Ascending aorta (tissue), 2 donors: ENCODE data around the gene CDYL. TPM values are rescaled to one million over a fixed set of nuclear protein-coding genes. Genes with fewer than 3 reads are reported as not detected.

ENCODE experiments used
- DNase-seq, 2 donors: peaks; one replicate each; pipeline ENCODE4 v3.0.0-alpha.2; 2019; ENCODE audit warnings: low spot score in 2 of 2
- H3K27ac ChIP-seq, 2 donors: fragments of 200-600 bp; sonication (generic); one replicate each; pipeline ENCODE4 v1.5.1; 2016 to 2017; ENCODE audit warnings: mild to moderate bottlenecking in 1 of 2
- H3K27me3 ChIP-seq: fragments of 200-600 bp; sonication (generic); one replicate; pipeline ENCODE4 v1.5.1; 2017
- H3K36me3 ChIP-seq, 2 donors: fragments of 200-600 bp; sonication (generic); one replicate each; pipeline ENCODE4 v1.5.1; 2016
- H3K4me1 ChIP-seq, 2 donors: fragments of 200-600 bp; sonication (generic); one replicate each; pipeline ENCODE4 v1.5.1; 2016 to 2017; ENCODE audit warnings: mild to moderate bottlenecking in 1 of 2
- H3K4me3 ChIP-seq, 2 donors: fragments of 200-600 bp; sonication (generic); one replicate each; pipeline ENCODE4 v1.5.1; 2016 to 2017; ENCODE audit warnings: mild to moderate bottlenecking in 1 of 2
- H3K9me3 ChIP-seq, 2 donors: fragments of 200-600 bp; sonication (generic); one replicate each; pipeline ENCODE4 v1.5.1; 2016
- CTCF ChIP-seq, 3 experiments: fragments of 200-600 bp in 2 of 3; fragments of 450-650 bp in 1 of 3; sonication (generic) in 2 of 3; IDR thresholded peaks; one replicate each; pipeline ENCODE4 v1.5.1; 2016 to 2019; ENCODE audit warnings: antibody characterized with exemption in 3 of 3, mild to moderate bottlenecking in 1 of 3, moderate library complexity in 1 of 3
- intact Hi-C: fragments of 100-400 bp; cut with DNase I; formaldehyde crosslinking; loops from one replicate; pipeline ENCODE4 v1.15.1; 2023
- total RNA-seq: library from RNA; depleted of rRNA; stranded (reverse); fragments of >200 nt; gene quantifications from one replicate; pipeline ENCODE4 v1.1.0, GENCODE V29; 2016

The CDYL gene
- 73.7 TPM for total RNA-seq

GRCh38 chr6:4776131-4776492 is at the start of gene CDYL:
TSS of gene CDYL (plus strand) at chr6:4776404. CDS start at chr6:4776784, 380 bp downstream.
- H3K36me3 ChIP-seq = no peaks in the 10 kb centered on the region
- H3K4me3 ChIP-seq = peak within 1 kb of the TSS; percentile 93 to 97
- no peaks in the 10 kb centered on the region for H3K9me3 ChIP-seq
- DNase-seq = peak; percentile 38 to 93
- intact Hi-C loops = loop anchor here (1.0 to 5.0 kb wide), 7 partner anchors 114 to 755 kb away; a partner anchor contains a TSS
- H3K27me3 ChIP-seq = no peaks in the 10 kb centered on the region
- peak within 1 kb of the TSS; percentile 75 to 95 for H3K27ac ChIP-seq
- peaks cover 5 to 9% of the 10 kb centered on the region in 2 donors for H3K4me1 ChIP-seq
- TF ChIP-seq CTCF (IDR thresholded peaks at IDR 0.05) = no peak

- TF ChIP-seq CTCF (IDR thresholded peaks at IDR 0.05) = no peak
- Histone ChIP-seq H3K27me3 (no peaks in the 10 kb centered on the region), H3K4me1 (no peaks in the 10 kb centered on the region), H3K9me3 (no peaks in the 10 kb centered on the region), H3K36me3 (no peaks in the 10 kb centered on the region), H3K27ac (no peak overlapping the region), H3K4me3 (no peak overlapping the region)
- DNase-seq = no peak
- intact Hi-C loops = no loop called here
Observed at GRCh38 chr6:4726645-4727044, 49.6 kb upstream of the CDYL start.

GRCh38 chr6:4727217-4727616 is 49.0 kb upstream of the CDYL start:
- H3K36me3 ChIP-seq = no peaks in the 10 kb centered on the region
- H3K4me1 ChIP-seq = no peaks in the 10 kb centered on the region
- intact Hi-C loops = no loop called here
- H3K27me3 ChIP-seq = no peaks in the 10 kb centered on the region
- H3K27ac ChIP-seq = no peak overlapping the region
- no peak for TF ChIP-seq CTCF (IDR thresholded peaks at IDR 0.05)
- no peak for DNase-seq
- H3K9me3 ChIP-seq = no peaks in the 10 kb centered on the region
- no peak overlapping the region for H3K4me3 ChIP-seq

- no peak for TF ChIP-seq CTCF (IDR thresholded peaks at IDR 0.05)
- Histone ChIP-seq H3K4me3 (no peak overlapping the region), H3K4me1 (no peaks in the 10 kb centered on the region), H3K27ac (no peak overlapping the region), H3K36me3 (no peaks in the 10 kb centered on the region), H3K9me3 (no peaks in the 10 kb centered on the region), H3K27me3 (no peaks in the 10 kb centered on the region)
- intact Hi-C loops = no loop called here
- no peak for DNase-seq
Observed at GRCh38 chr6:4727671-4728435, 48.4 kb upstream of the CDYL start.

- H3K36me3 ChIP-seq = no peaks in the 10 kb centered on the region
- no peaks in the 10 kb centered on the region for H3K9me3 ChIP-seq
- no peaks in the 10 kb centered on the region for H3K27me3 ChIP-seq
- no peak for DNase-seq
- no peak overlapping the region for H3K4me3 ChIP-seq
- no peak for TF ChIP-seq CTCF (IDR thresholded peaks at IDR 0.05)
- intact Hi-C loops = no loop called here
- no peak overlapping the region for H3K27ac ChIP-seq
- no peaks in the 10 kb centered on the region for H3K4me1 ChIP-seq
Observed at GRCh38 chr6:4728436-4728769, 47.8 kb upstream of the CDYL start.

GRCh38 chr6:4728926-4729325 is 47.3 kb upstream of the CDYL start:
- Histone ChIP-seq H3K27ac (no peak overlapping the region), H3K9me3 (no peaks in the 10 kb centered on the region), H3K4me3 (no peak overlapping the region), H3K36me3 (no peaks in the 10 kb centered on the region), H3K4me1 (no peaks in the 10 kb centered on the region), H3K27me3 (no peaks in the 10 kb centered on the region)
- intact Hi-C loops = no loop called here
- no peak for DNase-seq
- no peak for TF ChIP-seq CTCF (IDR thresholded peaks at IDR 0.05)
